ENCODE data around the gene PODNL1.
A peak's percentile ranks its signal among the peaks of the same experiment; 100 is the strongest.
"Not testable (repeated sequence)": the region's sequence is repeated elsewhere in the genome, so short reads cannot be mapped to it uniquely, and the experiment has no call there.

The PODNL1 gene

GRCh38 chr19:13980340-13980739 is 42.1 kb upstream of the PODNL1 start:
- no peak overlapping the region for H3K4me3 Mint-ChIP-seq
- peaks cover 4% of the 10 kb centered on the region for H3K36me3 Mint-ChIP-seq (ENCODE audit: insufficient read depth)
- no peaks in the 10 kb centered on the region for H3K9me3 Mint-ChIP-seq
- no peaks in the 10 kb centered on the region for H3K27me3 Mint-ChIP-seq
- ATAC-seq (replicated peaks; ENCODE audit: extremely low read depth, poor library complexity, severe bottlenecking) = no peak
- no peak for DNase-seq (ENCODE audit: low spot score in 2 of 2)
- peaks cover 9% of the 10 kb centered on the region for H3K4me1 Mint-ChIP-seq
- no peak overlapping the region for H3K27ac Mint-ChIP-seq (ENCODE audit: low read depth)

- DNase-seq (ENCODE audit: low spot score in 2 of 2) (no peak), ATAC-seq (replicated peaks; ENCODE audit: extremely low read depth, poor library complexity, severe bottlenecking) (no peak)
- H3K27me3 Mint-ChIP-seq = no peaks in the 10 kb centered on the region
- H3K36me3 Mint-ChIP-seq (ENCODE audit: insufficient read depth) = peaks cover 2% of the 10 kb centered on the region
- H3K9me3 Mint-ChIP-seq = no peaks in the 10 kb centered on the region
- H3K4me3 Mint-ChIP-seq = no peak overlapping the region
- peaks cover 6% of the 10 kb centered on the region for H3K4me1 Mint-ChIP-seq
- H3K27ac Mint-ChIP-seq (ENCODE audit: low read depth) = no peak overlapping the region
These were observed 41.5 kb upstream of the PODNL1 start for GRCh38 chr19:13979686-13980085.

GRCh38 chr19:13979244-13979615 is 41.0 kb upstream of the PODNL1 start:
- no peak overlapping the region for H3K27ac Mint-ChIP-seq (ENCODE audit: low read depth)
- ATAC-seq (replicated peaks; ENCODE audit: extremely low read depth, poor library complexity, severe bottlenecking) = no peak
- H3K36me3 Mint-ChIP-seq (ENCODE audit: insufficient read depth) = peaks cover 4% of the 10 kb centered on the region
- DNase-seq (ENCODE audit: low spot score in 2 of 2) = no peak
- no peaks in the 10 kb centered on the region for H3K9me3 Mint-ChIP-seq
- H3K27me3 Mint-ChIP-seq = no peaks in the 10 kb centered on the region
- peaks cover 10% of the 10 kb centered on the region for H3K4me1 Mint-ChIP-seq
- no peak overlapping the region for H3K4me3 Mint-ChIP-seq

- no peak for DNase-seq (ENCODE audit: low spot score in 2 of 2)
- Mint-ChIP-seq H3K4me3 (peak overlapping the region; percentile 36), H3K27me3 (no peaks in the 10 kb centered on the region), H3K4me1 (peaks cover 16% of the 10 kb centered on the region), H3K36me3 (ENCODE audit: insufficient read depth) (peaks cover 6% of the 10 kb centered on the region), H3K27ac (ENCODE audit: low read depth) (peak overlapping the region; percentile 35), H3K9me3 (no peaks in the 10 kb centered on the region)
- no peak for ATAC-seq (replicated peaks; ENCODE audit: extremely low read depth, poor library complexity, severe bottlenecking)
These were observed 40.4 kb upstream of the PODNL1 start for GRCh38 chr19:13978351-13979243.

- peaks cover 6% of the 10 kb centered on the region for H3K36me3 Mint-ChIP-seq (ENCODE audit: insufficient read depth)
- H3K9me3 Mint-ChIP-seq = no peaks in the 10 kb centered on the region
- peak overlapping the region; percentile 35 for H3K27ac Mint-ChIP-seq (ENCODE audit: low read depth)
- H3K27me3 Mint-ChIP-seq = no peaks in the 10 kb centered on the region
- peak overlapping the region; percentile 36 for H3K4me3 Mint-ChIP-seq
- no peak for DNase-seq (ENCODE audit: low spot score in 2 of 2)
- peaks cover 16% of the 10 kb centered on the region for H3K4me1 Mint-ChIP-seq
- no peak for ATAC-seq (replicated peaks; ENCODE audit: extremely low read depth, poor library complexity, severe bottlenecking)
These were observed 39.6 kb upstream of the PODNL1 start for GRCh38 chr19:13977803-13978202.

GRCh38 chr19:13976446-13976845 is 38.2 kb upstream of the PODNL1 start:
- no peak for ATAC-seq (replicated peaks; ENCODE audit: extremely low read depth, poor library complexity, severe bottlenecking)
- Mint-ChIP-seq H3K4me3 (no peak overlapping the region), H3K9me3 (no peaks in the 10 kb centered on the region), H3K27ac (ENCODE audit: low read depth) (peak overlapping the region; percentile 36), H3K36me3 (ENCODE audit: insufficient read depth) (peaks cover 10% of the 10 kb centered on the region), H3K4me1 (peaks cover 16% of the 10 kb centered on the region), H3K27me3 (no peaks in the 10 kb centered on the region)
- no peak for DNase-seq (ENCODE audit: low spot score in 2 of 2)

GRCh38 chr19:13975870-13976269 is 37.7 kb upstream of the PODNL1 start:
- Mint-ChIP-seq H3K27me3 (no peaks in the 10 kb centered on the region), H3K4me3 (no peak overlapping the region), H3K36me3 (ENCODE audit: insufficient read depth) (peaks cover 13% of the 10 kb centered on the region), H3K9me3 (no peaks in the 10 kb centered on the region), H3K4me1 (peaks cover 16% of the 10 kb centered on the region), H3K27ac (ENCODE audit: low read depth) (no peak overlapping the region)
- DNase-seq (ENCODE audit: low spot score in 2 of 2) (no peak), ATAC-seq (replicated peaks; ENCODE audit: extremely low read depth, poor library complexity, severe bottlenecking) (no peak)

- H3K4me1 Mint-ChIP-seq = peaks cover 16% of the 10 kb centered on the region
- no peaks in the 10 kb centered on the region for H3K9me3 Mint-ChIP-seq
- ATAC-seq (replicated peaks; ENCODE audit: extremely low read depth, poor library complexity, severe bottlenecking) = no peak
- H3K36me3 Mint-ChIP-seq (ENCODE audit: insufficient read depth) = peaks cover 19% of the 10 kb centered on the region
- H3K4me3 Mint-ChIP-seq = no peak overlapping the region
- no peaks in the 10 kb centered on the region for H3K27me3 Mint-ChIP-seq
- DNase-seq (ENCODE audit: low spot score in 2 of 2) = no peak
- peak overlapping the region; percentile 68 for H3K27ac Mint-ChIP-seq (ENCODE audit: low read depth)
These were observed 35.9 kb upstream of the PODNL1 start for GRCh38 chr19:13974073-13974472.

- H3K27me3 Mint-ChIP-seq; H3K9me3 Mint-ChIP-seq; ATAC-seq (replicated peaks; ENCODE audit: extremely low read depth, poor library complexity, severe bottlenecking); DNase-seq (ENCODE audit: low spot score in 2 of 2); H3K27ac Mint-ChIP-seq (ENCODE audit: low read depth); H3K4me3 Mint-ChIP-seq: not testable (repeated sequence)
- peaks cover 19% of the 10 kb centered on the region for H3K36me3 Mint-ChIP-seq (ENCODE audit: insufficient read depth)
- H3K4me1 Mint-ChIP-seq = peaks cover 16% of the 10 kb centered on the region
These were observed 35.3 kb upstream of the PODNL1 start for GRCh38 chr19:13973479-13973878.

- H3K27ac Mint-ChIP-seq (ENCODE audit: low read depth) = no peak overlapping the region
- H3K4me3 Mint-ChIP-seq = no peak overlapping the region
- H3K36me3 Mint-ChIP-seq (ENCODE audit: insufficient read depth) = peaks cover 19% of the 10 kb centered on the region
- H3K4me1 Mint-ChIP-seq = peaks cover 16% of the 10 kb centered on the region
- DNase-seq (ENCODE audit: low spot score in 2 of 2) (no peak), ATAC-seq (replicated peaks; ENCODE audit: extremely low read depth, poor library complexity, severe bottlenecking) (no peak)
- H3K27me3 Mint-ChIP-seq = no peaks in the 10 kb centered on the region
- no peaks in the 10 kb centered on the region for H3K9me3 Mint-ChIP-seq
These were observed 34.3 kb upstream of the PODNL1 start for GRCh38 chr19:13972368-13973155.

- H3K9me3 Mint-ChIP-seq; ATAC-seq (replicated peaks; ENCODE audit: extremely low read depth, poor library complexity, severe bottlenecking); H3K27me3 Mint-ChIP-seq; H3K27ac Mint-ChIP-seq (ENCODE audit: low read depth); DNase-seq (ENCODE audit: low spot score in 2 of 2); H3K4me3 Mint-ChIP-seq: not testable (repeated sequence)
- Mint-ChIP-seq H3K4me1 (peaks cover 16% of the 10 kb centered on the region), H3K36me3 (ENCODE audit: insufficient read depth) (peaks cover 19% of the 10 kb centered on the region)
These were observed 33.7 kb upstream of the PODNL1 start for GRCh38 chr19:13971868-13972267.

- no peak for ATAC-seq (replicated peaks; ENCODE audit: extremely low read depth, poor library complexity, severe bottlenecking)
- H3K4me1 Mint-ChIP-seq = peaks cover 9% of the 10 kb centered on the region
- peak overlapping the region; percentile 25 for H3K27ac Mint-ChIP-seq (ENCODE audit: low read depth)
- H3K36me3 Mint-ChIP-seq (ENCODE audit: insufficient read depth) = peaks cover 24% of the 10 kb centered on the region
- H3K9me3 Mint-ChIP-seq = no peaks in the 10 kb centered on the region
- H3K4me3 Mint-ChIP-seq = no peak overlapping the region
- no peaks in the 10 kb centered on the region for H3K27me3 Mint-ChIP-seq
- DNase-seq (ENCODE audit: low spot score in 2 of 2) = no peak
These were observed 31.7 kb upstream of the PODNL1 start for GRCh38 chr19:13969897-13970296.

- Mint-ChIP-seq H3K36me3 (ENCODE audit: insufficient read depth) (peaks cover 22% of the 10 kb centered on the region), H3K9me3 (no peaks in the 10 kb centered on the region), H3K4me1 (peaks cover 3% of the 10 kb centered on the region), H3K27me3 (no peaks in the 10 kb centered on the region), H3K4me3 (no peak overlapping the region), H3K27ac (ENCODE audit: low read depth) (no peak overlapping the region)
- ATAC-seq (replicated peaks; ENCODE audit: extremely low read depth, poor library complexity, severe bottlenecking) (no peak), DNase-seq (ENCODE audit: low spot score in 2 of 2) (no peak)
These were observed 30.8 kb upstream of the PODNL1 start for GRCh38 chr19:13968999-13969398.

Measured in central memory CD8-positive, alpha-beta T cell (primary cell).